NCI-H2029 (cell line): ENCODE measurements around the gene GAPVD1.
A peak's percentile ranks its signal among the peaks of the same experiment; 100 is the strongest.
"Not testable (repeated sequence)": the region's sequence is repeated elsewhere in the genome, so short reads cannot be mapped to it uniquely, and the experiment has no call there.

Experiments
- DNase-seq: peaks from one replicate; lab custom pipeline; 2025; lab: John Stamatoyannopoulos, UW

Gene GAPVD1

DNA sequence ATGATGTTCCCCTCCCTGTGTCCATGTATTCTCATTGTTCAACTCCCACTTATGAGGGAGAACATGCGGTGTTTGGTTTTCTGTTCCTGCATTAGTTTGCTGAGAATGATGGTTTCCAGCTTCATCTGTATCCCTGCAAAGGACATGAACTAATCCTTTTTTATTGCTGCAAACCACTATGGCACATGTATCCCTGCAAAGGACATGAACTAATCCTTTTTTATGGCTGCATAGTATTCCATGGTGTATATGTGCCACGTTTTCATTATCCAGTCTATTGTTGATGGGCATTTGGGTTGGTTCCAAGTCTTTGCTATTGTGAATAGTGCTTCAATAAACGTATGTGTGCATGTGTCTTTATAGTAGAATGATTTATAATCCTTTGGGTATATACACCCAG lies 54.7 kb downstream of the GAPVD1 start:
- not testable (repeated sequence) for DNase-seq

DNA sequence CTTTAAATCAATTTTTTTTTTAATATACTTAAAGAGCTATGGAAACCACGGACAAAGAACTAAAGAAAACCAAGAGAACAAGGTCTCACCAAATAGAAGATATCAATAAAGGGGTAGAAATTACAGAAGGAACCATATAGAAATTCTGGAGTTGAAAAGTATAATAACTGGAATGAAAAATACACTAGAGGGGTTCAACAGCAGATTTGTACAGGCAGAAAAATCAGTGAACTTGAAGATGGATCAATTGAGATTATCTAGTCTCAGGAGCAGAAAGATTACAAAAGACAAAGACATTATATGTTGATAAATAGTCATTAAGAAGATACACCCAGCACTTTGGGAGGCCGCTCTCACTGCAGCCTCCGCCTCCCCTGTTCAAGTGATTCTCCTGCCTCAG lies 56.1 kb downstream of the GAPVD1 start:
- DNase-seq, result no peak

DNA sequence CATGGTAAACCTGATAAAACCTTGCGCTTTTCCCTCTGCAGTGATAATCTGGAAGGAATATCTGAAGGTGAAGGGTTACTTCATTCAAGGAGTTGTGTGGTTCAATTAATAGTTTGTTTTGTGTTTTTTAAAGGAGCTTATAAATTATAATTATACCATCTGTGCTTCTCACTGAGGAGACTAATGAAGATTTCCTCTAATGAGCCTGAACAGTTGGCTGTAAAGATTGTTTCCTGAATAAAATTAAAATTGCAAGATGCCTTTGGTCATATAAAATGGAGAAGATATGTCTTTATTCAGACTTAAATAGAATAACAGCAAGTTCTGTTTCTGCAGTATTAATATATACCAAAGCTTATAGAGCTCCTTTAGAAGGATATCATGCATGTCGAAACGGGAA lies 59.9 kb downstream of the GAPVD1 start:
- no peak for DNase-seq

DNA sequence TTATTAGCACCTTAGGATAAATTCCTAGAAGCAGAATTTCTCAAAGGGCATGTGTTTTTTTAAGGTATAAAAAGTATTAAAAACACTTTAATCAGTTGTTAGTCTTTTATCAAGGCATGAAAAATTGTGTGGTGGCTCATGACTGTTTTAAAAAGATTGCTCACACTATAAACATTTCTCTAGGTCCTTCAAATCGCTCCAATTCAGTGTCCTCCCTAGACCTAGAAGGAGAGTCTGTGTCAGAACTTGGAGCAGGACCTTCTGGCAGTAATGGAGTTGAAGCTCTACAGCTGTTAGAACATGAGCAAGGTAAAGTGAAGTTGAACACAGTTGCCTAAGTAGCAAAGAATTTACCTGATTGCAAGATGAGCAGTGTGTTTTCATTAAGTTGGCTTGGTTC lies 62.0 kb downstream of the GAPVD1 start:
- no peak for DNase-seq

DNA sequence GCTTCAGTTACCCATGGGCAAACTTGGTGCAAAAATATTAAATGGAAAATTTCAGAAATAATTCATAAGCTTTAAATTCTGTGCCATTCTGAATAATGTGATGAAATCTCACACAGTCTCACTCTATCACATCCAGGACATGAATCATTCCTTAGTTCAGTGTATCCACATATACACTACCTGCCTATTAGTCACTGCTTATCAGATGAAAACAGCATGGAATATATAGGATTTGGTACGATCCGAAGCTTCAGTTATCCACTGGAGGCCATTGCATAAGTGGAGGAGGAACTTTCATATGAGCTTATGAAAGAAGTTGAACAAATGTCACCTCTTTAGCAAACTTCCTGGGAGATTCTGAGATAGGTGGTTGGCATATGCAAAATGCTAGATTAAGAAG lies 64.2 kb downstream of the GAPVD1 start:
- no peak for DNase-seq

DNA sequence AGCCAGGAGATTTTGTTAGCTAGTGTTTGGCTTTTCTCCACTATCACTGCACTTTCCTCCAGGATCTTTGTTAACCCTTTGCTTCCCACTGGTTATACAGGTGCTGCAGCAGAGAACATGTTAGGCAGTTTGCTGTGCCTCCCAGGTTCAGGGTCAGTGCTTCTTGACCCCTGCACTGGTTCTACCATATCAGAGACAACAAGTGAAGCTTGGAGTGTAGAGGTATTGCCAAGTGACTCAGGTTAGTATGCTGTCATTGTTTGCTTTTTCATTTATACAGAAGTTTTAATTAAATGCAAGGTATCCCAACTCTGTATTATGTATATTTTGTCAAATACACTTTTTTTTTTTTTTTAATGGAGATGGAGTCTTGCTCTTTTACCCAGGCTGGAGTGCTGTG lies 68.4 kb downstream of the GAPVD1 start:
- no peak for DNase-seq

DNA sequence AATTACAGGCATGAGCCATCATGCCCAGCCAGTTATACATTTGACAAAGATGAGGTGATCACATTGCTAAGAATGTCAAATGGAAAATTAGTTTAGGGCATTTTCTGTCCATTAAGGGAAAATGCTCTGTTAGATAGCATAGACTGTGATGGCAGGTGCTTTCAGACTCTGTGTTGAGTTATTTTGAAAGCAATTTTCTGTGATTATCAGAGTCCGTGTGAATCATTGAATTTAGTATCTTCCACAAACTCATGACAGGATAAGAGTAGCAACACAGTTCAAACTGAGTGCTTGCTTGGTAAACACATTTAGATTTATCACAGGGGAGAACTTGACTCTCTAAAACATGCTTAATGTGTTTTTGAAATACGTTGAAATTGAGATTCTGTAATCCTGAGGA lies 69.0 kb downstream of the GAPVD1 start:
- DNase-seq, result no peak

DNA sequence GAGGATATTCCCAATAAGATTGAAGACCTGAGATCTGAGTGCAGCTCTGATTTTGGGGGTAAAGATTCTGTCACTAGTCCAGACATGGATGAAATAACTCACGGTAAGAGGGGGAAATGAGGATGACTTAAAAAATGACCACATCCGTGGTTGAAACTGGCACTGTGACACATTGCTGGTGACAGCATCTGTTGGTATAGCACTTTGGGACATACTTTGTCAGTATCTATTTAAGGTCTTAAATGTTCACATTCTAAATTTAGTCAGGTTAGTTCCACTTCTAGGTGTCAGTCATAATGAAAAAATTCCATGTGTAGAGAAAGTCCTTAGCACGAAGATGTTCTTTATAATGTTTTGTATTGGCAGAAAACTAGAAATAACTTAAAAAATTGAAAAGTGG lies 70.9 kb downstream of the GAPVD1 start:
- no peak for DNase-seq

DNA sequence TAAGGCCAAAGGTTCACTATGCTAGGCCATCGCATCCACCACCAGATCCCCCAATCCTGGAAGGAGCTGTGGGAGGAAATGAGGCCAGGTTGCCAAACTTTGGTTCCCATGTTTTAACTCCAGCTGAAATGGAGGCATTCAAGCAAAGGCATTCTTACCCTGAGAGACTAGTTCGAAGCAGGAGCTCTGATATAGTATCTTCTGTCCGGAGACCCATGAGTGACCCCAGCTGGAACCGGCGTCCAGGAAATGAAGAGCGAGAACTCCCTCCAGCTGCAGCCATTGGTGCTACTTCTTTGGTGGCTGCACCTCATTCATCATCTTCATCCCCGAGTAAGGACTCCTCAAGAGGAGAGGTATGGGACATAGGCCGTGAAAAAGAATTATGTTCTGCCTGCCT lies 75.6 kb downstream of the GAPVD1 start:
- no peak for DNase-seq

DNA sequence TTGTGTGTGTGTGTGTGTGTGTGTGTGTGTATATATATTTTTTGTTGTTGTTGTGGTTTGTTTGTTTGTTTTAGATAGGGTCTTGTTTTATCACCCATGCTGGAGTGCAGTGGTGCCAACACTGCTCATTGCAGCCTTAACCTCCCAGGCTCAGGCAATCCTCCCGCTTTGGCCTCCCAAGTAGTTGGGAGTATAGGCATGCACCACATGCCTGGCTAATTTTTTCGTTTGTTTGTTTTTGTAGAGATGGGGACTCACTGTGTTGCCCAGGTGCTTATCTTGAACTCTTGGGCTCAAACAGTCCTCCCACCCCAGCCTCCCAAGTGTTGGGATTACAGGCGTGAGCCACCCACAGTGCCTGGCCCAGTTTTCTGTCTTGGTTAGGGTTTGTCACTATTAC lies 77.3 kb downstream of the GAPVD1 start:
- no peak for DNase-seq

DNA sequence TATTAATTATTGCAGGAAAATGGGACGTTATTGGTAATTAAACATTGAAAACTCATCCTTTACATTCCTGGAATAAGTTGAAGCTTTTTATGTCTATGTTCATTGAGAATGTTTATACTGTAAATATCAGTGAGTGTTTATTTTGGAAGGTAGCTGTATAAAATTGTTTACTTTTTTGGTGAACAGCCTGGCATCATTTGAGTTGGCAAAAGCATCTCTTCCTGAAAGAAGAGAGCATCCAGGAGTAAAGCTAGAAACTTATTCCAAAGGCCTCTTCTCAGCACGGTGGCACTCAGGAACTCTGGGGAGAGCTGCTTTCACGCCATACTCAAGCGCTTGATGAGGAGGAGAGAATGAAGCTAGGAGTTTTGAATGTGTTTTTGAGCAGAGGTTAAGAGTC lies 79.9 kb downstream of the GAPVD1 start:
- peak; percentile 73 for DNase-seq

DNA sequence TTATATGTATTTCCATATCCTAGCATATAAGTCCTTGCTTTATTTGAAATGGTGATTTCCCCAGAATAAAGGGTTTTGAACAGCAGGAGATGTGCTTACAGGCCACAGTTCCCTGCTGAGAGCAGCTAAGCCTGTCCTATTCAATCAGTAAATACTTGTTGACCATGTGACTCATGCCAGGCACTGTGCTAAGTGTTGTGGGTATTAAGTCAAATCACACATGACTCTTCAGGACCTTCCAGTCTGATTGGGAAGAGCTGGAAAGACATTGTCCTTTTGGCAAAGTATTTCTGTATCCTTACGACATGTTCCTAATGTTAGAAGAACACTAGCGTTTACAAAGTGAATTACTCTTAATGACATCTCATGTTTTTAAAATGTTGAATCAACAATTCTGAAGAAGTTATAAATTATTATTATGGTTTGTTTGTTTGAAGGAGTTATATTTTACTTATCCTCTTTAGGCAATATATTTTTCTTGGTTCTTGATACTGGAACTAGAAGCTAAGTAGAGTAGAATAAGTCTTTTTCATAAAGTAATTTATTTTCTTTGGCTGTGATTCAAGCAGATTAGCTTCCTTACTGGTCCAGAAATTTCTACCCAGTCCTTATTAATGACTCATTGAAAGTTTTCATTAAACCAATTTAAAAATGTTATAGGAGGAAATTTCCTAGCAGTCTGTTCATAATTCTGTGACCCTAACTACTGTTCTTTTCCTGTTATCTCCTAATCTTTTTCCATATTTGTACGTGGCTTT lies 82.1 kb downstream of the GAPVD1 start:
- DNase-seq, result peak; percentile 16

DNA sequence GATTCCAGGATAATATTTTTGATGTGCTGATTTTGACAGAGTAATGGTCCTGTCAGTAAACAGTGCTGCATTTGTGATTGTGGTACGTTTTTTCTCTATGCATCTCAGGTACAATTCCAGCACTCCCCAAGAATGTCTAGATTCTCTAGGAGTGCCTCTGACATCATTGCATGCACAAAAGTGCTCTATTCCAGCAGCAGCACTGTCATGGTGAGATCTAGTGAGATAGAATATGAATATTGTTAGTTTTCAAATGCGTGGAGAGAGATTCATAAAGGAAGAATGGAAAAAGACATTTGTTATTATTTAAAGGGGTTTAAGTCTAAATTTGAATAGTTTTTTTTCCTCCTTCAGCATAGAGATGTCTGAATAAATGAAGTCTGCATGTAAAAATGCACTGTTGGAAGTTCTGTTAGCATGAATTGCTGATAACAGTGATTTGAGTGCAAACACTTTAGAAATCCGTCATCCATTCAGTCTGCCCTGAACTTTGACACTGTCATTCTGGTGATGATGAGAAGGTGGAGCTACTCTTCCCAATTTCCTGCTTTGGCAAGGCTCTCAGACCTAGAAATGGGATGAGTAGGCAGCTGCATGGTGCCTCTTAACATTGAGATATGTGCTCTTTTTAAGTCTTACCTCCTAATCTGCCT lies 84.6 kb downstream of the GAPVD1 start:
- DNase-seq, result no peak

DNA sequence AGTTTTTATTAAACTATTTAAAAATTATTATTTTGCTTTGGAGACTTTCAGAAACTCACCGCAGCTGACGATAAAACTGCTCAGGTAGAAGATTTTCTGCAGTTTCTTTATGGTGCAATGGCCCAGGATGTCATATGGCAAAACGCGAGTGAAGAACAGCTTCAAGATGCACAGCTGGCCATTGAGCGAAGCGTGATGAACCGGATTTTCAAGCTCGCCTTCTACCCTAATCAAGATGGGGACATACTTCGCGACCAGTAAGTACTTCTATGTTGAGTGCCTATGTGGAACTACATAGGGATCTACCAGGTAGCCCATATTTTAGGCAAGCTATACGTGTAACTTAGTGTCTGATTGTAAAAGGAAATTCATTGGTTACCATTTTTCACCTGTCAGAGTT lies 94.0 kb downstream of the GAPVD1 start:
- DNase-seq, result no peak

DNA sequence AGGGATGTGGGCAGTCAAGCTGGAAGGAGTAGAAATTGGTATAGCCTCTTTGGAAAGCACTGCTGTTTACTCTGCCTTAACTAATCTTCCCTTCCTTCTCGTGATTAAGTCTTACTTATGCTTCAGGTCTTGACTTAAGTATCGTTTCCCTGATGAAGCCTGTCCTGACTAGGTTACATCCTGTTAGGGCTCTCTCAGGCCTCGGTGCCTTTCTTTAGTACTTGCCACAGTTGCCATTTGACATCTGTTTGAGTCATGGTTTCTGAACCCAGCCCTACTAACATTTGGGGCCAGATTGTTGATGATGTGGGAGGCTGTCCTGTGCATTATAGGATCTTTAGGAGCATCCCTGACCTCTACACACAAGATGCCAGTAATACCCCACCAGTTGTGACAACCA lies 94.4 kb downstream of the GAPVD1 start:
- DNase-seq, result no peak

DNA sequence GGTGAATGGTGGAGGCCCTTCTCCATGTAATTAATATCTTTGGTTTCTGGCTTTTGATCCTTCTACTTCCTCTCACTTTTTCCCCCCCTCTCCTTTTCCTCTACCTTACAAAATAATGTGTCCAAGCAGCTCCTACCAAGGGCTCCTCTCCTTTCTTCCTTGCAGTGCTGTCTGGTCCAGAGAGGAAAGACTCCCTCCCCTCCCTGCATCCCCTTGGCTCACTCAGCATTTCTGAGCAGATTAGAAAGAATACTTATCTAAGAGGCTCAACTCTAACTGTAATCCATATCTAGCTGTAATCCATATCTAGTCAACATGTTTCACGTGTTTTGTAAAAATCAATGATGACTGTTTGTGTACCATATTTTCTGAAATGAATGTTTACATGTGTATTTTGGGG lies 97.4 kb downstream of the GAPVD1 start:
- no peak for DNase-seq

DNA sequence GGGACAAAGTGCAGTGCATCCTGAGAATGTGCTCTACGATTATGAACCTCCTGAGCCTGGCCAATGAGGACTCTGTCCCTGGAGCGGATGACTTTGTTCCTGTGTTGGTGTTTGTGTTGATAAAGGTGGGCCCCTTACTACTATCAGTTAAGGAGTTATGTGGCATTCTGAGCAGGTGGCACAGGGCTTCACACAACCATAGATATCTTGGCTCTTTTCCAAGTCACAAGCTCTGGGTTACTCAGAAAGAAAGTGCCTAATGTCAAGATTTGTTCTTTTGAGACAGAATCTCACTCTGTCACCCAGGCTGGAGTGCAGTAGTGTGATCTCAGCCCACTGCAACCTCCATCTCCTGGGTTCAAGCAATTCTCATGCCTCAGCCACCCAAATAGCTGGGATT lies 99.0 kb downstream of the GAPVD1 start:
- no peak for DNase-seq

DNA sequence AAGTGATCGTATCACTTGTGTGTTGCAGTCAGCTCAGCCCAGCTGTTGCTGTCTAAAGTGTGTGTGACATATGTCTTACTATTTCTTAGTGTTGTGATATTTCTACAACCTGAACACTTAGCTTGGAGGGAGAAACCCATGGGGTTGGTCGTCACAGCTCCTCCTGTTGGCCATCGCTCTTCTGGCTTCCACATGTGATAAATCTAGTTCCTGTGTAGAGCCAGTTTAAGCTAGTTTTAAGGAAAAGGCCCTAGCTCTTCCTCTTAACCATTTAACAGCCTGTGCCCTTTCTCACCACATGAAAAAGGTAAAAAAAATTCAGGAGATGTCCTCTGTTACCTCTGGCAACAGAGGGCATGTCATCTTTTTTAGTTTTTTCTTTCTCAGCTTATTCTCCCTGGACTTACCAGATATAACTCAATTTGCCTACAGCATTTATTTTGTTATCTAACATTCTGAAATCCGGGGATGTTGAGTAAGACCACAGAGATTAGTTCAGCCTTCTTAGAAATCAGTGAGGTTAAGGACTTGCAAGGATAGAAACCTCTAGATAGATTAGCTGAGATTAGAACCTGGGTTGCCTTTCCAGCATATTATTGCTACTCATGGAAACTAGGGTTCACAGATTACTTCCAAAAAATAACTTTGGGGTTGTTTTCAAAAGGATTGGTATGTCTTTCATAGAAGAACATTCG lies 100.4 kb downstream of the GAPVD1 start:
- no peak for DNase-seq

DNA sequence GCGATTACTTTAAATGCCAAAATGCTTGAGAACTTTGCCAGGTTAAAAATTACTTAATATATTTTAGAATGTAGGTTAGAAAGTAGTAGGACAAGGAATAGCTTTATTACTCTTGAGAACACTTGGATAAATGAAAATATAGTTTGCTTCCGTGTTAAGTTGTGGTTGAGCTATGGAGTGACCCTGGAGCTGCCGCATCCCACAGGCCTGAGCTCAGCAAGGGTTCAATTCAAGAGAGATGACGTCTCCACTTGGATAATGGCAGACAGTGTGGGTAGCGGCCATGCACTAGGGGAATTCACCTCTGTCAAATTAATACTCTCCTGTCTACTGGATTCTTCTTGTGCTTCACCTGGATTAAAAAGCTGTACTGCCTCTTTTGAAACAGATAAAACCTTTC lies 105.0 kb downstream of the GAPVD1 start:
- DNase-seq, result no peak

DNA sequence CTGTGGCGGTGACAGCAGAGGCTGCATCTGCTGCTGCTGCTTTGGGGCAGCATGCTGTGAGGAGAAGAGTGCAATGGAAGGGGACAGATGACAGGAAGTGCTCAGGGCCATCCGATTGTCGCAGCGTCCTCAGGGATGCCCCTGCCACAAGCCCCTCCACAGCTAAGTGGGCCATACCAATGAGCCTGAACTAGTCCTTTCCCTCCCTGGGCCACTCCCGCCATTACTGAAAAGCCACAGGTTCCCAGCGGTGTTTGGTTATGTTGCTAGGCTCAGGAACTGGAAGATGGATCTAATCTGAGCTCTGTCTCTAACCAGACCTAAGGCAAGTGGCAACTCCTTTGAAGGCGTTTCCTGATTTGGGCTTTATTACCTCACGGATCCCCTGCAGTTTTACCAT lies 109.2 kb downstream of the GAPVD1 start:
- no peak for DNase-seq

DNA sequence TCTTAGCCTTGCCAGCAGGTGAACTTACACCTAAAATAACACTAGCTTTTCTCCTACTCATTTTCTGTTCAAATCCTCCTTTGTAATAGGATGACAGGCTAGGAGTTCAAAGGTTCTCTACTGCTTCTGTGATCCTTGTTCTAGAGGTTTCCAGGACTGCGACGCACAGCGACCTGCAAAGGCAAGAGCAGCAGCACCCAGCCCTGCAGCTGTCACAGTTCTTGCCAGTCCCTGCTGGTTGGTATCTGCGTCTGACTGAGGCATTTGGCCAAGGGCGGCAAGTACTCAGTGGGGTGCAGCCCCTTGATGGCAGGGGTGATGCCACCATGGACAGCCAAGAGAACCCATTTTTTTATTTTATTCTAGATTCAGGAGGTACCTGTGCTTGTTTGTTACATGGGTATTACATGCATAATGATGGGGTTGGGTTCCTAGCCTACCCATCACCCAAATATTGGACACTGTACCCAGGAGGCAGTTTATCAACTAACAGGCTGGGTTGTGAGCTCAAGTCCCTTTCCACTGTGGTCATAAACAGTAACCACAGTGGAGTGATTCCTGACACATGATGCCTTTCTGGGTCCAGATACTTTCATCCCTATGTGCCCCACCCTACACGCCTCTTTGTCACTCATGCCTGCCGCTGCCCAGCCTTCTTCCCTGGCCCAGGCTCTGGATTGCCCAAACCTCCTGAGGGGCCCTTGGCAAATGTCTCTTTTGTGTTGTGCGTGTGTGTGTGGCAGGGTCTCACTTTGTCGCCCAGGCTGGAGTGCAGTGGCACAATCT lies 111.0 kb downstream of the GAPVD1 start:
- no peak for DNase-seq

DNA sequence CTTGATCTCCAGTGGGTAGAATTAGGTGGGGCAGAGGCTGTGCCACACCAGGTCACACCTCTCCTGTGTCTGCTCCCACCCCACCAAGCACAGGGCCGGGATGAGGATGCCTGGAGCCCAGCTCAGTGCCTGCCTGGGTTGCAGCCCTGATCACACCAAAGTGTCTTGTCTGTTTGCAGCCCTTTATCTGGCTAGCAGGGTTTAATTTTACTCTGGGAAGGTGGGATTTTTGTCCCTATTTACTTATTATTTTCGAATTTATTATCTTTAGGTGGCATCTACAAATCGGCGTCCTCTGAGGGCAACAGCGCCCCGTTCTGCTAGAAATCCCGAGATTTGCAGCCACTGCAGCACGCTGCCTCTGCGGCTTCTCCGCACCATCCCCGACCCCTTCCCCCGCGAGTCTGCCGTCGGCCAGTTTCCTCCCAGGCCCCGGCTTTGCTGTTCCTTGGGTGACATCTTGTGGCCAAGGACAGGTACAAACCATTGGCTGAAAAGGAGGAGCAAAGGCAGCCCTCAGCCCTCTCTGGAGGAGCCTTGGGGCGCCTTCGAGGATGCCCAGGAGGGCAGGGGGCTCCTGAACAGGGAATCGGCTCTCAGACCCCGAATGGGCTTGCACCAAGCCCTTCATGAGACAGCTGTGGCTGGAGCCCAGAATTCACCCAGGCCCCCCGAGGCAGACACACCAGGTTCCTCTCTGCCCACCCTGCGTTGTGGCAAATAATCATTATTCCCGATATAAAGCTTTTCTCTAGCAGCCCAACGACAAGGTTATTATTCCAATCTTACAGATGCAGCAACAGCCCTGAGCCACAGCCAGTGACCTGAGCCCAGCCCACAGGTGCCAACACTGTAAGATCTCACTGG lies 113.0 kb downstream of the GAPVD1 start:
- peak; percentile 63 for DNase-seq
